Naive thymus-derived CD4-positive, alpha-beta T cell (primary cell): ENCODE measurements around the gene GABRE. TPM values are rescaled to one million over a fixed set of nuclear protein-coding genes. Genes with fewer than 3 reads are reported as not detected.

Experiments used
- ATAC-seq: fragments of 150-1000 bp; cut with Tn5 transposase; 2 replicates; pipeline ENCODE4 v1.10.0; 2021; ENCODE audit warnings: mild to moderate bottlenecking, moderate library complexity
- CTCF ChIA-PET: fragments of 350-600 bp; sonication (Branson Sonifier 250); formaldehyde crosslinking; loops from one replicate; lab custom pipeline; 2021; ENCODE audit warnings: antibody characterized with exemption; lab: Charles Lee
- POLR2A ChIA-PET: fragments of 350-600 bp; sonication (Branson Sonifier 250); formaldehyde crosslinking; loops from one replicate; lab custom pipeline; 2021; ENCODE audit warnings: antibody characterized with exemption, inconsistent platforms; lab: Charles Lee
- DNase-seq, 9 donors: peaks; one replicate each; pipeline versions ENCODE4 v3.0.0 to v3.0.0-alpha.2; 2020 to 2022; ENCODE audit warnings: mixed read lengths in 1 of 9
- H3K27ac ChIP-seq: one replicate; pipeline ENCODE4 v1.7.0; 2013; ENCODE audit warnings: mild to moderate bottlenecking, low read depth, low read length, moderate library complexity
- H3K27me3 ChIP-seq, 2 donors: one replicate each; pipeline ENCODE4 v1.7.0; 2013; ENCODE audit warnings: low read length in 2 of 2, mild to moderate bottlenecking in 2 of 2, moderate library complexity in 2 of 2; ENCODE audit not compliant: control insufficient read depth in 2 of 2, insufficient read depth in 2 of 2
- H3K36me3 ChIP-seq, 3 experiments: 1 replicate in 2 of 3; 2 replicates in 1 of 3; pipeline ENCODE4 v1.7.0; 2013; ENCODE audit warnings: low read length in 3 of 3, mild to moderate bottlenecking in 3 of 3, moderate library complexity in 1 of 3; ENCODE audit not compliant: insufficient read depth in 3 of 3, control insufficient read depth in 2 of 3
- H3K4me1 ChIP-seq, 2 donors: one replicate each; pipeline ENCODE4 v1.7.0; 2013; ENCODE audit warnings: low read length in 2 of 2, mild to moderate bottlenecking in 2 of 2, moderate library complexity in 1 of 2; ENCODE audit not compliant: control insufficient read depth in 2 of 2, insufficient read depth in 2 of 2
- H3K4me3 ChIP-seq: 2 replicates; pipeline ENCODE4 v1.7.0; 2013; ENCODE audit warnings: mild to moderate bottlenecking, low read length
- H3K9me3 ChIP-seq, 3 experiments: 1 replicate in 2 of 3; 2 replicates in 1 of 3; pipeline ENCODE4 v1.7.0; 2013; ENCODE audit warnings: low read length in 3 of 3; ENCODE audit not compliant: control insufficient read depth in 2 of 3
- H3K27ac Mint-ChIP-seq, 9 donors: one replicate each; pipeline ENCODE4 v1.8.0; 2020 to 2022; ENCODE audit warnings: mixed read lengths in 9 of 9, mild to moderate bottlenecking in 8 of 9, moderate library complexity in 5 of 9, inconsistent platforms in 2 of 9
- H3K27me3 Mint-ChIP-seq, 5 donors: one replicate each; pipeline ENCODE4 v1.8.0; 2021 to 2022; ENCODE audit warnings: mixed read lengths in 5 of 5, mild to moderate bottlenecking in 1 of 5
- H3K36me3 Mint-ChIP-seq, 5 donors: one replicate each; pipeline ENCODE4 v1.8.0; 2020 to 2022; ENCODE audit warnings: mixed read lengths in 5 of 5, mild to moderate bottlenecking in 3 of 5, inconsistent platforms in 1 of 5
- H3K4me1 Mint-ChIP-seq, 7 donors: one replicate each; pipeline ENCODE4 v1.8.0; 2020 to 2022; ENCODE audit warnings: mixed read lengths in 7 of 7, mild to moderate bottlenecking in 3 of 7, inconsistent platforms in 1 of 7
- H3K4me3 Mint-ChIP-seq, 10 donors: one replicate each; pipeline ENCODE4 v1.8.0; 2020 to 2022; ENCODE audit warnings: mild to moderate bottlenecking in 10 of 10, mixed read lengths in 10 of 10, moderate library complexity in 6 of 10, inconsistent platforms in 2 of 10
- H3K9me3 Mint-ChIP-seq, 11 donors: one replicate each; pipeline ENCODE4 v1.8.0; 2020 to 2022; ENCODE audit warnings: mixed read lengths in 11 of 11, mild to moderate bottlenecking in 4 of 11, inconsistent platforms in 1 of 11, moderate library complexity in 1 of 11
- intact Hi-C, 2 donors: fragments of 100-400 bp; cut with micrococcal nuclease; formaldehyde crosslinking; loops; one replicate each; pipeline ENCODE4 v1.15.1; 2023
- polyA plus RNA-seq, 2 donors: library from polyadenylated mRNA; unstranded; fragments of 300-500 nt; fragmentation: Illumina TruSeq; gene quantifications; one replicate each; pipeline ENCODE4 v1.2.3, GENCODE V29; 2021
- total RNA-seq, 6 experiments: library from RNA in 5 of 6; stranded (reverse) in 5 of 6; gene quantifications; 1 replicate in 5 of 6; 2 replicates in 1 of 6; pipeline ENCODE4 v1.2.3 and lab custom pipeline; 2021 to 2026

Gene GABRE
- not detected for total RNA-seq
- not detected for polyA plus RNA-seq
- 0.54 reads per million for total RNA-seq (lab: John Stamatoyannopoulos, UW)

GRCh38 chrX:151974336-151975227 is at the start of gene GABRE:
TSS of gene GABRE (minus strand) at chrX:151974676. CDS start at chrX:151974625, 51 bp downstream.
- peak in 1 of 9 donors; percentile 18 for DNase-seq
- CTCF ChIA-PET: no interaction called here
- Histone ChIP-seq H3K36me3 (no peaks in the 10 kb centered on the region), H3K4me3 (no peak within 1 kb of the TSS), H3K27ac (no peak within 1 kb of the TSS), H3K27me3 (no peaks in the 10 kb centered on the region), H3K4me1 (no peaks in the 10 kb centered on the region), H3K9me3 (no peaks in the 10 kb centered on the region)
- Mint-ChIP-seq H3K27ac (no peak within 1 kb of the TSS), H3K36me3 (no peaks in the 10 kb centered on the region), H3K4me1 (peaks cover 0 to 4% (median 0%) of the 10 kb centered on the region in 7 donors), H3K27me3 (peaks cover 16 to 29% (median 20%) of the 10 kb centered on the region in 5 donors), H3K9me3 (peaks cover 0 to 2% (median 0%) of the 10 kb centered on the region in 11 donors), H3K4me3 (peak within 1 kb of the TSS in 5 of 10 donors; percentile 11 to 69 (median 21))
- no peak for ATAC-seq
- POLR2A ChIA-PET: no interaction called here
- intact Hi-C loops: no loop called here

- Histone ChIP-seq H3K27me3 (no peaks in the 10 kb centered on the region), H3K36me3 (no peaks in the 10 kb centered on the region), H3K4me1 (no peaks in the 10 kb centered on the region), H3K27ac (no peak overlapping the region), H3K4me3 (no peak overlapping the region), H3K9me3 (no peaks in the 10 kb centered on the region)
- ChIA-PET POLR2A (no interaction called here), CTCF (no interaction called here)
- H3K9me3 Mint-ChIP-seq: peaks cover 0 to 4% (median 0%) of the 10 kb centered on the region in 11 donors
- H3K4me1 Mint-ChIP-seq: no peaks in the 10 kb centered on the region
- H3K27me3 Mint-ChIP-seq: no peaks in the 10 kb centered on the region
- ATAC-seq (no peak), DNase-seq (no peak)
- H3K4me3 Mint-ChIP-seq: no peak overlapping the region
- intact Hi-C loops: no loop called here
- no peak overlapping the region for H3K27ac Mint-ChIP-seq
- no peaks in the 10 kb centered on the region for H3K36me3 Mint-ChIP-seq
Measured at GRCh38 chrX:152020888-152021287, 46.4 kb upstream of the GABRE start.

- intact Hi-C loops: no loop called here
- Mint-ChIP-seq H3K27me3 (no peaks in the 10 kb centered on the region), H3K4me3 (no peak overlapping the region), H3K27ac (no peak overlapping the region), H3K4me1 (no peaks in the 10 kb centered on the region), H3K9me3 (peaks cover 0 to 6% (median 0%) of the 10 kb centered on the region in 11 donors), H3K36me3 (no peaks in the 10 kb centered on the region)
- no peak for DNase-seq
- ATAC-seq: no peak
- Histone ChIP-seq H3K4me1 (no peaks in the 10 kb centered on the region), H3K27me3 (no peaks in the 10 kb centered on the region), H3K27ac (no peak overlapping the region), H3K36me3 (no peaks in the 10 kb centered on the region), H3K4me3 (no peak overlapping the region), H3K9me3 (no peaks in the 10 kb centered on the region)
- POLR2A ChIA-PET: no interaction called here
- CTCF ChIA-PET: no interaction called here
Measured at GRCh38 chrX:151999813-152000212, 25.3 kb upstream of the GABRE start.

GRCh38 chrX:151997539-151997938 is 23.1 kb upstream of the GABRE start:
- no peaks in the 10 kb centered on the region for H3K27me3 ChIP-seq
- intact Hi-C loops: no loop called here
- Mint-ChIP-seq H3K4me3 (no peak overlapping the region), H3K36me3 (no peaks in the 10 kb centered on the region), H3K9me3 (peaks cover 0 to 6% (median 0%) of the 10 kb centered on the region in 11 donors), H3K27me3 (no peaks in the 10 kb centered on the region), H3K27ac (no peak overlapping the region), H3K4me1 (no peaks in the 10 kb centered on the region)
- H3K36me3 ChIP-seq: no peaks in the 10 kb centered on the region
- H3K27ac ChIP-seq: no peak overlapping the region
- CTCF ChIA-PET: no interaction called here
- POLR2A ChIA-PET: no interaction called here
- H3K4me1 ChIP-seq: no peaks in the 10 kb centered on the region
- ATAC-seq: no peak
- H3K4me3 ChIP-seq: no peak overlapping the region
- DNase-seq: no peak
- H3K9me3 ChIP-seq: no peaks in the 10 kb centered on the region

- Histone ChIP-seq H3K4me3 (no peak overlapping the region), H3K36me3 (no peaks in the 10 kb centered on the region), H3K4me1 (no peaks in the 10 kb centered on the region), H3K9me3 (no peaks in the 10 kb centered on the region), H3K27me3 (no peaks in the 10 kb centered on the region), H3K27ac (no peak overlapping the region)
- DNase-seq (no peak), ATAC-seq (no peak)
- POLR2A ChIA-PET: no interaction called here
- no peaks in the 10 kb centered on the region for H3K4me1 Mint-ChIP-seq
- no peak overlapping the region for H3K4me3 Mint-ChIP-seq
- peaks cover 0 to 6% (median 0%) of the 10 kb centered on the region in 11 donors for H3K9me3 Mint-ChIP-seq
- no peak overlapping the region for H3K27ac Mint-ChIP-seq
- no peaks in the 10 kb centered on the region for H3K27me3 Mint-ChIP-seq
- intact Hi-C loops: no loop called here
- CTCF ChIA-PET: no interaction called here
- no peaks in the 10 kb centered on the region for H3K36me3 Mint-ChIP-seq
Measured at GRCh38 chrX:151996347-151996746, 21.9 kb upstream of the GABRE start.

- no peak for DNase-seq
- Histone ChIP-seq H3K9me3 (no peaks in the 10 kb centered on the region), H3K27ac (no peak overlapping the region), H3K4me3 (no peak overlapping the region), H3K27me3 (no peaks in the 10 kb centered on the region), H3K36me3 (no peaks in the 10 kb centered on the region), H3K4me1 (no peaks in the 10 kb centered on the region)
- peaks cover 0 to 6% (median 0%) of the 10 kb centered on the region in 11 donors for H3K9me3 Mint-ChIP-seq
- H3K27me3 Mint-ChIP-seq: no peaks in the 10 kb centered on the region
- H3K4me1 Mint-ChIP-seq: no peaks in the 10 kb centered on the region
- ATAC-seq: no peak
- ChIA-PET POLR2A (no interaction called here), CTCF (no interaction called here)
- intact Hi-C loops: no loop called here
- no peaks in the 10 kb centered on the region for H3K36me3 Mint-ChIP-seq
- H3K4me3 Mint-ChIP-seq: no peak overlapping the region
- no peak overlapping the region for H3K27ac Mint-ChIP-seq
Measured at GRCh38 chrX:151994476-151994875, 20.0 kb upstream of the GABRE start.
